Kidney epithelial cell (primary cell): ENCODE measurements around the gene NELL2. TPM values are rescaled to one million over a fixed set of nuclear protein-coding genes. Genes with fewer than 3 reads are reported as not detected.

ENCODE experiments used
- DNase-seq: peaks from one replicate; pipeline ENCODE4 v3.0.0-alpha.2; 2010; ENCODE audit warnings: low read depth
- H3K27me3 ChIP-seq: 2 replicates; pipeline ENCODE4 v1.6.0; 2011; ENCODE audit warnings: low read length; ENCODE audit not compliant: control insufficient read depth, insufficient read depth
- H3K36me3 ChIP-seq: 2 replicates; pipeline ENCODE4 v1.5.1; 2011; ENCODE audit warnings: low read length; ENCODE audit not compliant: control insufficient read depth, insufficient read depth
- H3K4me3 ChIP-seq: 2 replicates; pipeline ENCODE4 v1.5.1; 2011; ENCODE audit warnings: low read depth, mild to moderate bottlenecking, control low read depth, low read length
- CTCF ChIP-seq: IDR thresholded peaks from 2 replicates; pipeline ENCODE4 v1.5.1; 2011; ENCODE audit warnings: mild to moderate bottlenecking, moderate library complexity, low read length, control low read depth, inconsistent platforms; ENCODE audit not compliant: insufficient read depth, poor library complexity, severe bottlenecking
- total RNA-seq: library from RNA; depleted of rRNA; stranded (reverse); fragments of >200 nt; gene quantifications from 2 replicates; pipeline ENCODE4 v1.2.3, GENCODE V29; 2015

NELL2 gene
- total RNA-seq, 1 donor from 2014 or later = 3.5 TPM

GRCh38 chr12:44858226-44858855, 17.8 kb downstream of the NELL2 start:
- no peaks in the 10 kb centered on the region for H3K36me3 ChIP-seq
- H3K27me3 ChIP-seq = no peaks in the 10 kb centered on the region
- no peak for DNase-seq
- TF ChIP-seq CTCF = no peak
- H3K4me3 ChIP-seq = no peak overlapping the region

GRCh38 chr12:44852483-44852882, 23.6 kb downstream of the NELL2 start:
- no peak overlapping the region for H3K4me3 ChIP-seq
- peak; percentile 7 for DNase-seq
- H3K27me3 ChIP-seq = no peaks in the 10 kb centered on the region
- no peaks in the 10 kb centered on the region for H3K36me3 ChIP-seq
- TF ChIP-seq CTCF = no peak

- Histone ChIP-seq H3K4me3 (no peak overlapping the region), H3K36me3 (no peaks in the 10 kb centered on the region), H3K27me3 (no peaks in the 10 kb centered on the region)
- DNase-seq = no peak
- no peak for TF ChIP-seq CTCF
Observed at GRCh38 chr12:44851586-44851985, 24.5 kb downstream of the NELL2 start.

GRCh38 chr12:44848703-44849085, 27.4 kb downstream of the NELL2 start:
- Histone ChIP-seq H3K4me3 (no peak overlapping the region), H3K36me3 (no peaks in the 10 kb centered on the region), H3K27me3 (no peaks in the 10 kb centered on the region)
- no peak for DNase-seq
- no peak for TF ChIP-seq CTCF

- Histone ChIP-seq H3K36me3 (no peaks in the 10 kb centered on the region), H3K4me3 (no peak overlapping the region), H3K27me3 (no peaks in the 10 kb centered on the region)
- TF ChIP-seq CTCF = no peak
- DNase-seq = no peak
Observed at GRCh38 chr12:44847888-44848702, 28.0 kb downstream of the NELL2 start.
